PC-3 (cell line): Measurements from ENCODE around the gene CASP7.

Source experiments
- EZH2 ChIP-seq: fragments of 300-600 bp; sonication (generic); IDR thresholded peaks from one replicate; pipeline ENCODE4 v1.6.1; 2017; ENCODE audit warnings: antibody characterized with exemption, mild to moderate bottlenecking, low read length; ENCODE audit not compliant: unreplicated experiment
- TF ChIP-seq, protein P1 (sequence below): fragments of 300-600 bp; sonication (generic); conservative IDR thresholded peaks from 2 replicates; pipeline ENCODE4 v1.5.1; 2017; ENCODE audit warnings: antibody characterized with exemption, low read depth, mild to moderate bottlenecking, low read length

GRCh38 chr10:113648478-113648877 is 31.2 kb upstream of the CASP7 start:
- TF ChIP-seq, protein P1, sequence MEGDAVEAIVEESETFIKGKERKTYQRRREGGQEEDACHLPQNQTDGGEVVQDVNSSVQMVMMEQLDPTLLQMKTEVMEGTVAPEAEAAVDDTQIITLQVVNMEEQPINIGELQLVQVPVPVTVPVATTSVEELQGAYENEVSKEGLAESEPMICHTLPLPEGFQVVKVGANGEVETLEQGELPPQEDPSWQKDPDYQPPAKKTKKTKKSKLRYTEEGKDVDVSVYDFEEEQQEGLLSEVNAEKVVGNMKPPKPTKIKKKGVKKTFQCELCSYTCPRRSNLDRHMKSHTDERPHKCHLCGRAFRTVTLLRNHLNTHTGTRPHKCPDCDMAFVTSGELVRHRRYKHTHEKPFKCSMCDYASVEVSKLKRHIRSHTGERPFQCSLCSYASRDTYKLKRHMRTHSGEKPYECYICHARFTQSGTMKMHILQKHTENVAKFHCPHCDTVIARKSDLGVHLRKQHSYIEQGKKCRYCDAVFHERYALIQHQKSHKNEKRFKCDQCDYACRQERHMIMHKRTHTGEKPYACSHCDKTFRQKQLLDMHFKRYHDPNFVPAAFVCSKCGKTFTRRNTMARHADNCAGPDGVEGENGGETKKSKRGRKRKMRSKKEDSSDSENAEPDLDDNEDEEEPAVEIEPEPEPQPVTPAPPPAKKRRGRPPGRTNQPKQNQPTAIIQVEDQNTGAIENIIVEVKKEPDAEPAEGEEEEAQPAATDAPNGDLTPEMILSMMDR = no peak
- TF ChIP-seq EZH2 = no peak
